Epithelial cell of proximal tubule (primary cell): ENCODE results near the gene SIAH3. TPM values are rescaled to one million over a fixed set of nuclear protein-coding genes. Genes with fewer than 3 reads are reported as not detected.

Experiments used
- DNase-seq: peaks from one replicate; pipeline ENCODE4 v3.0.0-alpha.2; 2011; ENCODE audit warnings: low read depth
- H3K4me3 ChIP-seq: 2 replicates; pipeline ENCODE4 v1.5.1; 2011; ENCODE audit warnings: low read depth, mild to moderate bottlenecking, low read length
- total RNA-seq: library from RNA; depleted of rRNA; stranded (reverse); fragments of >200 nt; gene quantifications from 2 replicates; pipeline ENCODE4 v1.2.3, GENCODE V29; 2015
- TF ChIP-seq, protein P1 (sequence below): conservative IDR thresholded peaks from 2 replicates; pipeline ENCODE4 v1.5.1; 2012; ENCODE audit warnings: low read depth, mild to moderate bottlenecking, low read length

Gene SIAH3
- total RNA-seq, 1 donor from 2014 or later, result 0.23 TPM

DNA sequence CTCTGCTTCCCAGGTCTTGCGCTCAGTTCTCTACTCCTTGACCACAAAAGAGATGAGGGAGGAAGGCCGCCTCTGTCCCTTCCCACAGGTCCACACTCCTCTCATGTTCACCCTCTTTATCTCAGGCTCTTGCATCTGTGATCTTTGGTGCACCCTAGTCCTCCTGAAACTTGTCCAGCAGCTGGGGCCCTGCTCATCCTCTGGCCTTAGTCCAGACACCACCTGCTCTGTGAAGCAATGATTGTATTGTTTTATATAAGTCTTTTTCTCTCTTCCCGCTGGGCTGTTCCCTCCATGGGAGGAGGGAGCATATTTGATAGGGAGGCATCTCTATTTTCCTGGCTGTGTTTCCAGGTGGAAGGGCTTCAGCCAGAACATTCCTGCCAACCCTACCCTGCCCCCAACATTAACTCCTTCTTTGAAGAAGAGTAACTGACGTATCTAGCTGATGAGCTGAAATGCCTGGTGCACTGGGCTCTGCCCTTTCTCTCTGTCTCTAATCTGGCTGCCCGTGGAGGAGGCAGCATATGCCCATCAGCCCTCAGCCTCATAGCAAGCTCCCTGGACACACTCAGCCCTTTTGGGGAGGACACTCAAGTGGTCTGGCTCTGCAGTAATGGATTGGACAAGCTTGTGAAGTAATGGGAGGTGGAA is 38.2 kb upstream of the SIAH3 start:
- DNase-seq, result no peak
- no peak overlapping the region for H3K4me3 ChIP-seq
- TF ChIP-seq, protein P1, sequence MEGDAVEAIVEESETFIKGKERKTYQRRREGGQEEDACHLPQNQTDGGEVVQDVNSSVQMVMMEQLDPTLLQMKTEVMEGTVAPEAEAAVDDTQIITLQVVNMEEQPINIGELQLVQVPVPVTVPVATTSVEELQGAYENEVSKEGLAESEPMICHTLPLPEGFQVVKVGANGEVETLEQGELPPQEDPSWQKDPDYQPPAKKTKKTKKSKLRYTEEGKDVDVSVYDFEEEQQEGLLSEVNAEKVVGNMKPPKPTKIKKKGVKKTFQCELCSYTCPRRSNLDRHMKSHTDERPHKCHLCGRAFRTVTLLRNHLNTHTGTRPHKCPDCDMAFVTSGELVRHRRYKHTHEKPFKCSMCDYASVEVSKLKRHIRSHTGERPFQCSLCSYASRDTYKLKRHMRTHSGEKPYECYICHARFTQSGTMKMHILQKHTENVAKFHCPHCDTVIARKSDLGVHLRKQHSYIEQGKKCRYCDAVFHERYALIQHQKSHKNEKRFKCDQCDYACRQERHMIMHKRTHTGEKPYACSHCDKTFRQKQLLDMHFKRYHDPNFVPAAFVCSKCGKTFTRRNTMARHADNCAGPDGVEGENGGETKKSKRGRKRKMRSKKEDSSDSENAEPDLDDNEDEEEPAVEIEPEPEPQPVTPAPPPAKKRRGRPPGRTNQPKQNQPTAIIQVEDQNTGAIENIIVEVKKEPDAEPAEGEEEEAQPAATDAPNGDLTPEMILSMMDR, result no peak

DNA sequence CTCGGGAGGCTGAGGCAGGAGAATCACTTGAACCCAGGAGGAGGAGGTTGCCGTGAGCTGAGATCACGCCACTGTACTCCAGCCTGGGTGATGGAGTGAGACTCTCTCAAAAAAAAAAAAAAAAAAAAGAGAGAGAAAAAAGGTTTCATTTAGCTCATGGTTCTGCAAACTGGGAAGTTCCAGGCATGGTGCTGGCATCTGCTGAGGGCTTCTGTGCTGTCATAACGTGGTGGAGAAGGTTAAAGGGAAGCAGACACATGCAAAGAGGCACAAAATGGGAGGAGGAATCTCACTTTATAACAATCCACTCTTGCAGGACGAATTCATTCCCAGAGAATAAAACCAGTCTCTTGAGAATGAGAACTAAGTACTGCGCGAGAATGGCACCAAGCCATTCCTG is 34.9 kb upstream of the SIAH3 start:
- TF ChIP-seq, protein P1, result no peak
- DNase-seq, result no peak
- H3K4me3 ChIP-seq, result no peak overlapping the region

DNA sequence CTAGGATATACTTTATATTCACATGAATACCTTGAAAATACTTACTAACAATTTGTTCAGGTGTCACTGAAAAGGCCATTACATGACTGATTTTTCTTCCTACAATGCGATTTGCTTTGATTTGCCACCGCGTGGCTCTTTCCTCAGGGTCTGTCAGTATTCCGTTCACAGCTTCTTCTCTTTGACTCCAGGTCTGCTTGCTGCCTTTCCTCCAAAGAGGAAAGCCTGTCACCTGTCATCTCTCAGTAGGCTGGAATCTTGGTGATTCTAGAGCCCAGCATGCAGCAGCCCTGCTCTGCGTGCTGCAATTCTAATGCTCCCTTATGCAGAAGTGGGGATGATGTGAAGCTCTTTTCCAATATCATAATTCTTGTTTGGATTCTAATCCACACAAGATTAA is 33.6 kb upstream of the SIAH3 start:
- TF ChIP-seq, protein P1, result no peak
- H3K4me3 ChIP-seq, result no peak overlapping the region
- no peak for DNase-seq

DNA sequence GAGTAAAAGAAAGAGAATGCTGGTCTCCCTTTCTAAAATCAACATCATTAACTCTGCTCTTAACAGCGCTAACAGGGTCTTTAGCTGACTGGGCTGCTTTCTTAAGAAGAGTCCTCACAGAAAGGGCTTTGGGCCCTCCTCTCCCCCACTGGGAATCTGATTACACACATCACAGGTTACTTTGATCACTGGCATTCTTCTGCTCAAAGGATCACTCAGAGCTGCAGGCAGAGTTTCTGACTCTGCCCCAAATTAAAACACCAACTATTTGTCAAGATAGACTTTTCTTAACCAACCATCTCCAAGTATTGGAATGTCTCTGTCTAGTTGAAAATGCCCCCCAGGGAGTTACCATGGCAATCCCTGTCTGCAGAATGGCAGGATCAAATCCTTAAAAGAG is 31.1 kb upstream of the SIAH3 start:
- TF ChIP-seq, protein P1, result no peak
- DNase-seq, result no peak
- no peak overlapping the region for H3K4me3 ChIP-seq

DNA sequence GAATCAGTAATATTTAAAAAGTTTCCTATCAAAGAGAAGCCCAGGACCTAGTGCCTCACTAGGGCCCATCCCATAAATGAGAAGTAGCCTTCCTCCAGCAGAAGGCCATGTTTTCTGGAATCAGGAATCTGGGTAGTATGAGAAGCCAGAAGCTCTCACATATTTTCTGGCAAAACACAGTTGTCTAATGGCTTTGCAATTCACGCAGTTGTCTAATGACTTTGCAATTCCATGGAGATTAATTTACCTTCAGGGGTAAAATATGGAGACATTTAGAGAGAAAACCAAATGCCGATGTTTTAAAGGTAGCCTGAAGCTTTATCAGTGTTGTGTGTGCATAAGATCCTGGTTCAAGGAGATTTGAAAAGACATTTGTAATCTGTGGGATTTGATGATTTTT is 29.8 kb upstream of the SIAH3 start:
- TF ChIP-seq, protein P1, result no peak
- H3K4me3 ChIP-seq, result no peak overlapping the region
- DNase-seq, result no peak

DNA sequence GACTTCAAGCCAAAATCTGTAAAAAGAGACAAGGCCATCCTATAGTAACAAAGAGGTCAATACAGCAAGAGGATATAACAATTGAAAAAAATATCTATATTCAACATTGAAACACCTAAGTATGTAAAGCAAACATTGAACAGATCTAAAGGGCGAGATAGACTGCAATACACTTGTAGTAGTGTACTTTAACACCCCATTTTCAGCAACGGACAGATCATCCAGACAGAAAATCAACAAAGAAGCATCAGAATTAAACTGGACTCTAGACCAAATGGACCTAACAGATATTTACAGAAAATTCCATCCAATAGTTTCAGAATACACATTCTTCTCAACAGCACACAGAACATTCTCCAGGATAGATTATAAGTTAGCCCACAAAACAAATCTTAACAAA is 28.7 kb upstream of the SIAH3 start:
- TF ChIP-seq, protein P1, result no peak
- DNase-seq, result no peak
- no peak overlapping the region for H3K4me3 ChIP-seq

DNA sequence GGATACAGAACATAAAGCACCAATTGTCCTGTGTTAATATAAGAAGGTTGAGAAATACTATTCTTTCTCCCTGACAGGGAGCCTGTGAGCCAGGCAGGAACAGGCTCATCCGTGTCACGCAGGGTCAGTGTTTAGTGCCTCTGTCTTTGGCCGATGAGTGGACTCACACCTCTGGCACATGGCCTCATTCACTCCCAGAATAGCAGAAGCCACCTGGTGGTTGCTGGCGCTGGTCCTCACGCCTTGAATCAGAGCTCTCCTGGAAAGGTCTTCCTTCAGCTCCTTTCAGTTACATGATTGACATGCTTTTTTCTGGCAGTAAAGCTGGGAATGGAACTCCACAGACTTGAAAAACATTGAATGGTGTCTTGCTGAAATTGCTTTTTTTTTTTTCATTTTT is 28.1 kb upstream of the SIAH3 start:
- no peak overlapping the region for H3K4me3 ChIP-seq
- no peak for DNase-seq
- TF ChIP-seq, protein P1, result peak; percentile 79
